T47D (cell line): ENCODE results near the gene TMEM121.

ENCODE experiments used
- DNase-seq, 2 experiments: peaks; one replicate each; pipeline versions ENCODE4 v3.0.0 to v3.0.0-alpha.2; 2011 to 2012; ENCODE audit warnings: low read depth in 1 of 2, low spot score in 1 of 2
- JUND ChIP-seq: IDR thresholded peaks from 2 replicates; pipeline ENCODE4 v1.6.1; 2012; ENCODE audit warnings: low read depth
- in situ Hi-C: cut with HindIII; loops from 2 replicates; pipeline ENCODE4 v1.10.0; 2016; ENCODE audit warnings: low sequenced_read_pairs, low pct_unique_long_range_greater_than_20kb

TMEM121 gene

GRCh38 chr14:105505101-105505500 is 21.3 kb upstream of the TMEM121 start:
- TF ChIP-seq JUND: no peak
- in situ Hi-C loops: no loop called here
- no peak for DNase-seq

- TF ChIP-seq JUND: no peak
- no peak for DNase-seq
- in situ Hi-C loops: no loop called here
Observed at GRCh38 chr14:105507247-105507646, 19.1 kb upstream of the TMEM121 start.

- in situ Hi-C loops: no loop called here
- TF ChIP-seq JUND: no peak
- no peak for DNase-seq
Observed at GRCh38 chr14:105508069-105508468, 18.3 kb upstream of the TMEM121 start.

GRCh38 chr14:105508601-105509000 is 17.8 kb upstream of the TMEM121 start:
- no peak for DNase-seq
- in situ Hi-C loops: no loop called here
- no peak for TF ChIP-seq JUND

GRCh38 chr14:105517096-105517495 is 9.3 kb upstream of the TMEM121 start:
- in situ Hi-C loops: no loop called here
- DNase-seq: peak in 1 of 2 experiments; percentile 85

GRCh38 chr14:105519946-105520698 is 6.3 kb upstream of the TMEM121 start:
- in situ Hi-C loops: no loop called here
- DNase-seq: no peak
- no peak for TF ChIP-seq JUND

More at GRCh38 chr14:105517096-105517495, 9.3 kb upstream of the TMEM121 start:
- TF ChIP-seq JUND: no peak

GRCh38 chr14:105525326-105525725 is 1.1 kb upstream of the TMEM121 start:
- in situ Hi-C loops: no loop called here
- DNase-seq: no peak
- no peak for TF ChIP-seq JUND

GRCh38 chr14:105526776-105527380 is 495 bp downstream of the TMEM121 start:
- TF ChIP-seq JUND: no peak
- in situ Hi-C loops: no loop called here
- DNase-seq: no peak

GRCh38 chr14:105527381-105527825 is 1.0 kb downstream of the TMEM121 start:
- no peak for DNase-seq
- no peak for TF ChIP-seq JUND
- in situ Hi-C loops: no loop called here

GRCh38 chr14:105527826-105528585 is 1.6 kb downstream of the TMEM121 start:
- peak; percentile 84 to 99 for DNase-seq
- in situ Hi-C loops: no loop called here
- TF ChIP-seq JUND: no peak

- DNase-seq: no peak
- in situ Hi-C loops: no loop called here
- TF ChIP-seq JUND: no peak
Observed at GRCh38 chr14:105528586-105529318, 2.4 kb downstream of the TMEM121 start.

GRCh38 chr14:105529319-105529568 is 2.9 kb downstream of the TMEM121 start:
- in situ Hi-C loops: no loop called here
- DNase-seq: no peak
- TF ChIP-seq JUND: no peak
